Neural cell (in vitro differentiated cells): ENCODE data around the gene ATP1A1.

Experiments used
- EP300 ChIP-seq: fragments of 450-650 bp; conservative IDR thresholded peaks from 2 replicates; pipeline ENCODE4 v1.6.1; 2014; ENCODE audit warnings: antibody characterized with exemption, mild to moderate bottlenecking, moderate library complexity; ENCODE audit not compliant: poor library complexity, severe bottlenecking
- EZH2 ChIP-seq: fragments of 200-600, 300-800 bp; shearing (Covaris generic), sonication (generic); IDR thresholded peaks from 2 replicates; pipeline ENCODE4 v1.6.1; 2014; ENCODE audit warnings: antibody characterized with exemption, low read length, borderline replicate concordance, mild to moderate bottlenecking; ENCODE audit not compliant: insufficient read depth, poor library complexity, severe bottlenecking
- MXI1 ChIP-seq: fragments of 450-650 bp; conservative IDR thresholded peaks from 2 replicates; pipeline ENCODE4 v1.6.1; 2014; ENCODE audit warnings: antibody characterized with exemption, mild to moderate bottlenecking; ENCODE audit not compliant: poor library complexity, severe bottlenecking
- POLR2AphosphoS5 ChIP-seq: IDR thresholded peaks from 2 replicates; pipeline ENCODE4 v1.6.1; 2012
- SMC3 ChIP-seq: fragments of 450-650 bp; conservative IDR thresholded peaks from 2 replicates; pipeline ENCODE4 v1.6.1; 2014; ENCODE audit warnings: antibody characterized with exemption, mild to moderate bottlenecking, moderate library complexity; ENCODE audit not compliant: poor library complexity
- TAF1 ChIP-seq: IDR thresholded peaks from 2 replicates; pipeline ENCODE4 v1.6.1; 2012; ENCODE audit warnings: low read depth
- TF ChIP-seq, protein P1 (sequence below): fragments of 450-650 bp; IDR thresholded peaks from 2 replicates; pipeline ENCODE4 v1.5.1; 2014; ENCODE audit warnings: antibody characterized with exemption, mild to moderate bottlenecking, moderate library complexity; ENCODE audit not compliant: poor library complexity, severe bottlenecking

DNA sequence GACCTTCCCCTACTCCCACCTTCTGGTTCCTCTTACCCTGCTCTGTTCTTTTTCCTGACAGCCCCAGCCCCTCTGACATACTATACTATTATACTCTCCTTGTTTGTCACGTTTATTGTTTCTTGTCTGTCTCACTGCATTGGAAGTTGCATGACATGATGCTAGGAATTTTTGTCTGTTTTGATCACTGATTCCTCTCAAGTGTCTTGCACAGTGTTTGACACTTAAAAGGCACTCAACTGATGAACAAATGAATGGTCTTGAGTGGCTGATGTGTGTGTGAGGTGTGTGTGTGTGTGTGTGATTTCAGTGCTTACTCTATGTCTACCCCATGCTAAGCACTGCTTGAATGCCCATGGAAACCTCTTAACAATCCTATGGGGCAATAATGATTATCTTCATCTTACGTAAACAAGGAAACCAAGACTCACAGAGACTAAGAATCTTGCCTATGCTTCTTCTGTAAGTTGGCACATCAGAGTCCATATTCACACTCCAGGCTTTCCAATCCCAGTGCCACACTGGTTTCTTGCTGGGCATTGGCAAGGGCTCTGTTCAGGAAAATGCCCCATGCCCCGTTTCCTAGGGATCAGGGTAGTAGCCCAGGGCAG, 59.7 kb downstream of the ATP1A1 start:
- TF ChIP-seq SMC3 (no peak), EZH2 (no peak), EP300 (peak; percentile 71), TAF1 (no peak), MXI1 (no peak), POLR2AphosphoS5 (peak; percentile 71)
- TF ChIP-seq, protein P1, sequence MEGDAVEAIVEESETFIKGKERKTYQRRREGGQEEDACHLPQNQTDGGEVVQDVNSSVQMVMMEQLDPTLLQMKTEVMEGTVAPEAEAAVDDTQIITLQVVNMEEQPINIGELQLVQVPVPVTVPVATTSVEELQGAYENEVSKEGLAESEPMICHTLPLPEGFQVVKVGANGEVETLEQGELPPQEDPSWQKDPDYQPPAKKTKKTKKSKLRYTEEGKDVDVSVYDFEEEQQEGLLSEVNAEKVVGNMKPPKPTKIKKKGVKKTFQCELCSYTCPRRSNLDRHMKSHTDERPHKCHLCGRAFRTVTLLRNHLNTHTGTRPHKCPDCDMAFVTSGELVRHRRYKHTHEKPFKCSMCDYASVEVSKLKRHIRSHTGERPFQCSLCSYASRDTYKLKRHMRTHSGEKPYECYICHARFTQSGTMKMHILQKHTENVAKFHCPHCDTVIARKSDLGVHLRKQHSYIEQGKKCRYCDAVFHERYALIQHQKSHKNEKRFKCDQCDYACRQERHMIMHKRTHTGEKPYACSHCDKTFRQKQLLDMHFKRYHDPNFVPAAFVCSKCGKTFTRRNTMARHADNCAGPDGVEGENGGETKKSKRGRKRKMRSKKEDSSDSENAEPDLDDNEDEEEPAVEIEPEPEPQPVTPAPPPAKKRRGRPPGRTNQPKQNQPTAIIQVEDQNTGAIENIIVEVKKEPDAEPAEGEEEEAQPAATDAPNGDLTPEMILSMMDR: no peak
